ENCODE data around the gene SUMO4.

DNA sequence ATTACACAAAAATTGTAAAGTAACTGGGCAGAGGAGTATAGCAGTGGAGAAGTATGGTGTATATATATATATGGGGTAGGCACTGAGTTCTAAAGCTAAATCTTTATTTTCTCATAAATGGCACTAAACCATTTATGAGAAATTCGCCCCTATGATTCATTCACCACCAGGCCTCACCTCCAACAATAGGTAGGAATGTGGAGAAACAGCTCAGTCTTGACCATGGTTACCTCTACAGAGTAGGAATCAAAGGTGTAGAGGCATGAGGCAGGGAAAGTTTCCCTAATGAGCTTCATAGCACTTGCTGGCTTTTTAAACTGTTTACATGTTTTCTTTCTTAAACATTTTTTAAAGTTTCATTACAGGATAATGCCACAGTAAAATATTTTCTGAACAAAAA, 36.9 kb upstream of the SUMO4 start:
- TF ChIP-seq, protein P1, sequence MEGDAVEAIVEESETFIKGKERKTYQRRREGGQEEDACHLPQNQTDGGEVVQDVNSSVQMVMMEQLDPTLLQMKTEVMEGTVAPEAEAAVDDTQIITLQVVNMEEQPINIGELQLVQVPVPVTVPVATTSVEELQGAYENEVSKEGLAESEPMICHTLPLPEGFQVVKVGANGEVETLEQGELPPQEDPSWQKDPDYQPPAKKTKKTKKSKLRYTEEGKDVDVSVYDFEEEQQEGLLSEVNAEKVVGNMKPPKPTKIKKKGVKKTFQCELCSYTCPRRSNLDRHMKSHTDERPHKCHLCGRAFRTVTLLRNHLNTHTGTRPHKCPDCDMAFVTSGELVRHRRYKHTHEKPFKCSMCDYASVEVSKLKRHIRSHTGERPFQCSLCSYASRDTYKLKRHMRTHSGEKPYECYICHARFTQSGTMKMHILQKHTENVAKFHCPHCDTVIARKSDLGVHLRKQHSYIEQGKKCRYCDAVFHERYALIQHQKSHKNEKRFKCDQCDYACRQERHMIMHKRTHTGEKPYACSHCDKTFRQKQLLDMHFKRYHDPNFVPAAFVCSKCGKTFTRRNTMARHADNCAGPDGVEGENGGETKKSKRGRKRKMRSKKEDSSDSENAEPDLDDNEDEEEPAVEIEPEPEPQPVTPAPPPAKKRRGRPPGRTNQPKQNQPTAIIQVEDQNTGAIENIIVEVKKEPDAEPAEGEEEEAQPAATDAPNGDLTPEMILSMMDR (conservative IDR thresholded peaks at IDR 0.05) = no peak
- TF ChIP-seq EZH2 (IDR thresholded peaks at IDR 0.05; ENCODE audit: low read depth) = no peak

Data from PC-9 (cell line).